ENCODE results near the gene MAX.

The MAX gene

DNA sequence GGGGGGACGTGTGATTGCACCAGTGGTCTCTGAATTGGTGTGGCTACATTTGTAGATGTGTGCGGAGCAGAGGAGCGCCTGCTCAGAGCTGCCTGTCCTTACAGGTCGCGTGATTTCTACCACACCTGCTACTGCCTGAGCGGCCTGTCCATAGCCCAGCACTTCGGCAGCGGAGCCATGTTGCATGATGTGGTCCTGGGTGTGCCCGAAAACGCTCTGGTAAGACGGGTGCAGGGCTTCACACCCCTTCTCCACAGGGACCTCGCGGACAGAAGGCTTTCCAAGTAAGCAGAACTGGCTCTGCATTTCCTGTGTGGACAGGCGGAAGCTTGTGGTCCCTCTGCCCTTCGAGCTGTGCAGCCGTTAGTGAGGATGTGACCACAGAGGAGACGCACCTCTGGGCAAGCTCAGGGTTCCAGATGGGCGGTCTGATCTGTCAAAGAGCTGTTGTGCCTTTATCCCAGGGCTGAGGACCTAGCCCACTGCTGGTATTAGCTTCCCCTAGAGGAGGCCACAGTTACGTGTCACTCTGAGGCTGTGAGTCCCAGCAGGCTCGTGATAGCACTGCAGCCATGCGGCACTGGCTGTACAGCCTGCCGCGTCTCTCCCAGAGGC lies 47.7 kb downstream of the MAX start:
- no peak overlapping the region for H3K4me2 ChIP-seq (ENCODE audit: low read length)
- no peaks in the 10 kb centered on the region for H3K36me3 ChIP-seq (ENCODE audit: control insufficient read depth, insufficient read depth, low read length)
- no peaks in the 10 kb centered on the region for H3K4me1 ChIP-seq
- H3K9me3 ChIP-seq (ENCODE audit: control insufficient read depth, low read length) = no peaks in the 10 kb centered on the region
- H3K79me2 ChIP-seq = no peaks in the 10 kb centered on the region
- H2AFZ ChIP-seq = no peak overlapping the region
- TF ChIP-seq, protein P1, sequence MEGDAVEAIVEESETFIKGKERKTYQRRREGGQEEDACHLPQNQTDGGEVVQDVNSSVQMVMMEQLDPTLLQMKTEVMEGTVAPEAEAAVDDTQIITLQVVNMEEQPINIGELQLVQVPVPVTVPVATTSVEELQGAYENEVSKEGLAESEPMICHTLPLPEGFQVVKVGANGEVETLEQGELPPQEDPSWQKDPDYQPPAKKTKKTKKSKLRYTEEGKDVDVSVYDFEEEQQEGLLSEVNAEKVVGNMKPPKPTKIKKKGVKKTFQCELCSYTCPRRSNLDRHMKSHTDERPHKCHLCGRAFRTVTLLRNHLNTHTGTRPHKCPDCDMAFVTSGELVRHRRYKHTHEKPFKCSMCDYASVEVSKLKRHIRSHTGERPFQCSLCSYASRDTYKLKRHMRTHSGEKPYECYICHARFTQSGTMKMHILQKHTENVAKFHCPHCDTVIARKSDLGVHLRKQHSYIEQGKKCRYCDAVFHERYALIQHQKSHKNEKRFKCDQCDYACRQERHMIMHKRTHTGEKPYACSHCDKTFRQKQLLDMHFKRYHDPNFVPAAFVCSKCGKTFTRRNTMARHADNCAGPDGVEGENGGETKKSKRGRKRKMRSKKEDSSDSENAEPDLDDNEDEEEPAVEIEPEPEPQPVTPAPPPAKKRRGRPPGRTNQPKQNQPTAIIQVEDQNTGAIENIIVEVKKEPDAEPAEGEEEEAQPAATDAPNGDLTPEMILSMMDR (IDR thresholded peaks at IDR 0.05) = no peak
- no peak overlapping the region for H3K9ac ChIP-seq
- no peaks in the 10 kb centered on the region for H3K27me3 ChIP-seq (ENCODE audit: control insufficient read depth, insufficient read depth, low read length)
- no peak overlapping the region for H3K4me3 ChIP-seq (ENCODE audit: low read depth, low read length)
- H3K27ac ChIP-seq = no peak overlapping the region

DNA sequence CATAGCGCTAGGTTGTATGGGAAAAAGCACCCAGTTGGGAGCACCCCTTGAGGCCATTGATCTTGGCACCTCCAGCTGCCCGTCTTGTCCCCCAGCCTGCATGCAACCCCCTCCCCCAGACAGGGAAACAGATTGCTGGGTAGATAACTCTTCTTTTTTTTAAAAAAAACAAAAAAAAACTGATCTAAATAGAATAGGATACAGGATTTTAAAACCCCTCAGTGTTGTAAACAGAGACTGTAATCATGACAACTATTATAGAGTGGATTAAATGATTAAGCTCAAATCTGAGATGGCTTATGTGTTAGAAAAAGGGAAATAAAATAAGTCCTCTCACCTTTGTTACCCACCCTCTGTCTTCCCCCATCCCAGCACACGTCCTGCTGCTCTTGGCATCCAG lies 48.9 kb downstream of the MAX start:
- Histone ChIP-seq H3K9ac (no peak overlapping the region), H3K9me3 (ENCODE audit: control insufficient read depth, low read length) (no peaks in the 10 kb centered on the region), H3K4me3 (ENCODE audit: low read depth, low read length) (no peak overlapping the region), H3K27ac (no peak overlapping the region), H3K27me3 (ENCODE audit: control insufficient read depth, insufficient read depth, low read length) (no peaks in the 10 kb centered on the region), H2AFZ (no peak overlapping the region), H3K36me3 (ENCODE audit: control insufficient read depth, insufficient read depth, low read length) (no peaks in the 10 kb centered on the region), H3K79me2 (no peaks in the 10 kb centered on the region), H3K4me1 (no peaks in the 10 kb centered on the region), H3K4me2 (ENCODE audit: low read length) (no peak overlapping the region)
- TF ChIP-seq, protein P1 (IDR thresholded peaks at IDR 0.05) = no peak

DNA sequence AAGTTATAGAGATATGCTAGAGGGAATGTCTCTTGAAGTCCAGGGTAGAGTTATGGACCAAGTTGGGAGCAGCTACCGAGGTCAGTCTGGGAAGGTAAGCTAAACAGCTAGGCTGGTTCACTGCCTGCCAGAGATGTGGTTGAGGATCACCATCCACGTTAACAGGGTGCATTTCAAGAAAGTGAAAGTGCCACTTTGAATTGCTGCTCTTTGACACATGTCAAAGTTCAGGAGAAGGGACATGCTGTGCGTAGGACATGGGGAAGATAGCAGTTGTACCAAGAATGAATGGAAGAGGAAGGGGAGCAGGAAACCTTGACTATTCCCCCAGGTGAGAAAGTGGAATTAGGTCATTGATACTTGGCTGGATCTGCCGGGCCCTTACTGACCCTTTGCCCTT lies 49.5 kb downstream of the MAX start:
- Histone ChIP-seq H3K27ac (no peak overlapping the region), H3K4me3 (ENCODE audit: low read depth, low read length) (no peak overlapping the region), H3K9ac (no peak overlapping the region), H2AFZ (no peak overlapping the region), H3K4me1 (no peaks in the 10 kb centered on the region), H3K27me3 (ENCODE audit: control insufficient read depth, insufficient read depth, low read length) (no peaks in the 10 kb centered on the region), H3K79me2 (no peaks in the 10 kb centered on the region), H3K9me3 (ENCODE audit: control insufficient read depth, low read length) (no peaks in the 10 kb centered on the region), H3K4me2 (ENCODE audit: low read length) (no peak overlapping the region), H3K36me3 (ENCODE audit: control insufficient read depth, insufficient read depth, low read length) (no peaks in the 10 kb centered on the region)
- TF ChIP-seq, protein P1 (IDR thresholded peaks at IDR 0.05) = no peak

DNA sequence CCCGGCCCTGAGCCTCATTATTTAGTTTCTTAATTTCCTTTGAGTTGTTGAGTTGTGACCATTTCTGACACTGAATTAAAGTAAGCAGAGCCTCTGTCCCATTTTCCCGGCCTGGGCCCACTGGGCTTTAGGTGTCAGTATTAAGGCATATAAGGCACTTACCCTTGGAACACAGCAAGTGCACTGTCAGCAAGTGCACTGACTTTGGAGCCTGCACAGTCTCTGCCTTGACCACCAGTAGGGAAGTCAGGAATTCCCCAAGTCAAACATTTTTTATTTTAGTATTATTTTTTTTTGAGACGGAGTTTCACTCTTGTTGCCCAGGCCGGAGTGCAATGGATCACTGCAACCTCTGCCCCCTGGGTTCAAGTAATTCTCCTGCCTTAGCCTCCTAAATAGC lies 56.6 kb downstream of the MAX start:
- peaks cover 4% of the 10 kb centered on the region for H3K4me1 ChIP-seq
- H3K4me2 ChIP-seq (ENCODE audit: low read length) = no peak overlapping the region
- H2AFZ ChIP-seq = no peak overlapping the region
- H3K79me2 ChIP-seq = no peaks in the 10 kb centered on the region
- no peak overlapping the region for H3K9ac ChIP-seq
- no peaks in the 10 kb centered on the region for H3K27me3 ChIP-seq (ENCODE audit: control insufficient read depth, insufficient read depth, low read length)
- H3K27ac ChIP-seq = no peak overlapping the region
- no peaks in the 10 kb centered on the region for H3K9me3 ChIP-seq (ENCODE audit: control insufficient read depth, low read length)
- no peak overlapping the region for H3K4me3 ChIP-seq (ENCODE audit: low read depth, low read length)
- TF ChIP-seq, protein P1 (IDR thresholded peaks at IDR 0.05) = no peak
- no peaks in the 10 kb centered on the region for H3K36me3 ChIP-seq (ENCODE audit: control insufficient read depth, insufficient read depth, low read length)

DNA sequence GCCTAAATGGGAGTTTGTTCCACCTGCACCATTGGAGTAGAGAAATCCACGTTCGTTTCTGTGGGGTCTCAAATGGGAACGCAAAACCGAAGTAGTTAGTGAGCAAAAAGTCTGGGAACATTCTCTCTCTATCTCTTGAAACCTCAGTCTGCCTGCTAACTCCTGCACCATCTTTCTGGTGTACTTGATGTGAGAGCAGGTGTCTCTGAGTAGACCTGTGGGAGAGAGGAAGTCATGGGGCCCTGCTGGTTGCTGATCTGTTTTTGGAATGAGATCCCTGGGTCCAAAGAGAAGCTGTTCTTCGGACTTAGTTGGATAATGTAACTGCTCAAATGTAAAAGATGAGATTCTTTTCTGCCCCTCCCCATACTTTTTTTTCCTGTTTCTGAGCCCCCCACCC lies 57.3 kb downstream of the MAX start:
- H3K27me3 ChIP-seq (ENCODE audit: control insufficient read depth, insufficient read depth, low read length) = no peaks in the 10 kb centered on the region
- peaks cover 4% of the 10 kb centered on the region for H3K4me1 ChIP-seq
- TF ChIP-seq, protein P1 (IDR thresholded peaks at IDR 0.05) = no peak
- no peaks in the 10 kb centered on the region for H3K79me2 ChIP-seq
- no peaks in the 10 kb centered on the region for H3K9me3 ChIP-seq (ENCODE audit: control insufficient read depth, low read length)
- no peak overlapping the region for H3K27ac ChIP-seq
- H3K36me3 ChIP-seq (ENCODE audit: control insufficient read depth, insufficient read depth, low read length) = no peaks in the 10 kb centered on the region
- H3K4me3 ChIP-seq (ENCODE audit: low read depth, low read length) = no peak overlapping the region
- no peak overlapping the region for H2AFZ ChIP-seq
- H3K9ac ChIP-seq = no peak overlapping the region
- H3K4me2 ChIP-seq (ENCODE audit: low read length) = no peak overlapping the region
